ENCODE results near the gene ASIC5. TPM values are rescaled to one million over a fixed set of nuclear protein-coding genes. Genes with fewer than 3 reads are reported as not detected.

Gene ASIC5
- total RNA-seq, 1 experiment from 2014 or later = not detected

- no peak overlapping the region for H3K9ac ChIP-seq (ENCODE audit: extremely low read depth, insufficient read length, low read length)
- H3K27ac ChIP-seq (ENCODE audit: insufficient read length, low read depth, low read length) = no peak overlapping the region
- H3K9me3 ChIP-seq (ENCODE audit: control insufficient read depth, low read depth, low read length) = no peaks in the 10 kb centered on the region
- H3K27ac Mint-ChIP-seq = no peak overlapping the region
- H3K4ac ChIP-seq (ENCODE audit: low read depth, low read length) = no peak overlapping the region
- H3T11ph ChIP-seq (ENCODE audit: low read length) = no peak overlapping the region
- H3K9me3 Mint-ChIP-seq = no peaks in the 10 kb centered on the region
- H4K8ac ChIP-seq (replicated peaks; ENCODE audit: insufficient read length, low read depth, low read length) = no peak overlapping the region
- no peak overlapping the region for H2AK5ac ChIP-seq (ENCODE audit: insufficient read length, low read length)
- H2BK5ac ChIP-seq (ENCODE audit: insufficient read length, low read length) = no peak overlapping the region
- H3K27me3 Mint-ChIP-seq (ENCODE audit: low read depth) = no peaks in the 10 kb centered on the region
- H2BK15ac ChIP-seq (ENCODE audit: low read depth, low read length) = no peak overlapping the region
- TF ChIP-seq CTCF (conservative IDR thresholded peaks at IDR 0.05) = no peak
- no peak overlapping the region for H3K4me2 ChIP-seq (ENCODE audit: insufficient read depth, insufficient read length, low read length)
- no peaks in the 10 kb centered on the region for H3K27me3 ChIP-seq (ENCODE audit: insufficient read depth, low read length)
- no peak overlapping the region for H4K91ac ChIP-seq (ENCODE audit: insufficient read length, low read depth, low read length)
- H3K23me2 ChIP-seq (ENCODE audit: insufficient read length, low read depth, low read length, poor library complexity, severe bottlenecking) = no peaks in the 10 kb centered on the region
- no peak overlapping the region for H3K18ac ChIP-seq (ENCODE audit: insufficient read length, low read depth, low read length)
- H2AFZ ChIP-seq (ENCODE audit: low read length) = no peak overlapping the region
- H2BK120ac ChIP-seq (ENCODE audit: low read depth, low read length, poor library complexity, severe bottlenecking) = no peak overlapping the region
- no peak for DNase-seq
- no peak overlapping the region for H2BK20ac ChIP-seq (ENCODE audit: low read depth, low read length, poor library complexity, severe bottlenecking)
- H3K4me1 Mint-ChIP-seq = peaks cover 0 to 4% of the 10 kb centered on the region in 2 experiments; a peak in 2 of 4 replicates
- H3K4me1 ChIP-seq (ENCODE audit: insufficient read depth, low read length) = no peaks in the 10 kb centered on the region
- H2BK12ac ChIP-seq (ENCODE audit: insufficient read length, low read depth, low read length) = no peak overlapping the region
- no peak overlapping the region for H3K56ac ChIP-seq (ENCODE audit: insufficient read length, low read depth, low read length)
- H3K79me1 ChIP-seq (ENCODE audit: insufficient read depth, low read depth, low read length, poor library complexity, severe bottlenecking) = no peaks in the 10 kb centered on the region
- H3K23ac ChIP-seq (ENCODE audit: insufficient read length, low read depth, low read length) = no peak overlapping the region
- no peaks in the 10 kb centered on the region for H3K36me3 Mint-ChIP-seq (ENCODE audit: insufficient read depth in 1 of 3, low read depth in 3 of 3)
- no peaks in the 10 kb centered on the region for H3K79me2 ChIP-seq (ENCODE audit: insufficient read depth, low read length)
- WGBS (ENCODE audit: extremely low coverage, insufficient read length, low lambda C conversion rate) = no CpG with 5 or more reads among the region's 7 CpGs
- no peak overlapping the region for H3K14ac ChIP-seq (ENCODE audit: insufficient read depth, low read length)
- no peak overlapping the region for H3K4me3 Mint-ChIP-seq
- H4K20me1 ChIP-seq (ENCODE audit: control insufficient read depth, insufficient read depth, insufficient read length) = no peaks in the 10 kb centered on the region
- no peak overlapping the region for H4K5ac ChIP-seq (ENCODE audit: insufficient read length, low read depth, low read length)
These were observed 65.3 kb downstream of the ASIC5 start for GRCh38 chr4:155800685-155801343.
